ENCODE results near the gene SMU1.

DNA sequence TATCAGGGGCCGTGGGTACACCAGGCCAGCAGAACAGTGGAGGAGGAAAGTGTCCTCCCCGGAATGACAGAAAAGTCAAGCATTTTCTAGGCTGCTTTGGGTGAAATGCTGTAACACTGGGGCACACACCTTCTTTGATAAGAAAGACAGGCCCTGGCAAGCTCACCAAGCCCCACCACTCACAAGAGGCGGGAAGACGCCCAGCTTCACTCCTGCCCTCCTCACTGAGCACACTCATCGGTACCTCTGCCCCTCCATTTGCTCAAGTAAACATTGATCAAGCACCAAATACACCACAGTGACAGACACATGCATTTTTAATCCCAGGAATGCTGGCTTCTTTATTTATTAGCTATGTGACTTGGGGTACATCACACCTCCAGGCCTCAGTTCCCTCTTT is 47.6 kb upstream of the SMU1 start:
- TF ChIP-seq, protein P1, sequence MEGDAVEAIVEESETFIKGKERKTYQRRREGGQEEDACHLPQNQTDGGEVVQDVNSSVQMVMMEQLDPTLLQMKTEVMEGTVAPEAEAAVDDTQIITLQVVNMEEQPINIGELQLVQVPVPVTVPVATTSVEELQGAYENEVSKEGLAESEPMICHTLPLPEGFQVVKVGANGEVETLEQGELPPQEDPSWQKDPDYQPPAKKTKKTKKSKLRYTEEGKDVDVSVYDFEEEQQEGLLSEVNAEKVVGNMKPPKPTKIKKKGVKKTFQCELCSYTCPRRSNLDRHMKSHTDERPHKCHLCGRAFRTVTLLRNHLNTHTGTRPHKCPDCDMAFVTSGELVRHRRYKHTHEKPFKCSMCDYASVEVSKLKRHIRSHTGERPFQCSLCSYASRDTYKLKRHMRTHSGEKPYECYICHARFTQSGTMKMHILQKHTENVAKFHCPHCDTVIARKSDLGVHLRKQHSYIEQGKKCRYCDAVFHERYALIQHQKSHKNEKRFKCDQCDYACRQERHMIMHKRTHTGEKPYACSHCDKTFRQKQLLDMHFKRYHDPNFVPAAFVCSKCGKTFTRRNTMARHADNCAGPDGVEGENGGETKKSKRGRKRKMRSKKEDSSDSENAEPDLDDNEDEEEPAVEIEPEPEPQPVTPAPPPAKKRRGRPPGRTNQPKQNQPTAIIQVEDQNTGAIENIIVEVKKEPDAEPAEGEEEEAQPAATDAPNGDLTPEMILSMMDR (IDR thresholded peaks at IDR 0.05), result no peak
- no peak for TF ChIP-seq POLR2A (IDR thresholded peaks at IDR 0.05)

Data from Peyer's patch (tissue), 4 donors.